Astrocyte of the spinal cord (primary cell): ENCODE measurements around the gene SMYD3.

ENCODE experiments used
- DNase-seq: peaks from one replicate; pipeline ENCODE4 v3.0.0; 2011; ENCODE audit warnings: low read depth, low spot score
- H3K4me3 ChIP-seq: 2 replicates; pipeline ENCODE4 v1.5.1; 2011; ENCODE audit warnings: low read depth, mild to moderate bottlenecking, low read length, moderate library complexity
- in situ Hi-C: cut with HindIII; loops from 2 replicates; pipeline ENCODE4 v1.10.0; 2017; ENCODE audit warnings: low sequenced_read_pairs
- TF ChIP-seq, protein P1 (sequence below): IDR thresholded peaks from 2 replicates; pipeline ENCODE4 v1.5.1; 2012; ENCODE audit warnings: low read depth, mild to moderate bottlenecking, low read length, inconsistent platforms

The SMYD3 gene

GRCh38 chr1:245958016-245958415 is 549.1 kb downstream of the SMYD3 start:
- in situ Hi-C loops, result no loop called here
- no peak for DNase-seq
- no peak overlapping the region for H3K4me3 ChIP-seq
- TF ChIP-seq, protein P1, sequence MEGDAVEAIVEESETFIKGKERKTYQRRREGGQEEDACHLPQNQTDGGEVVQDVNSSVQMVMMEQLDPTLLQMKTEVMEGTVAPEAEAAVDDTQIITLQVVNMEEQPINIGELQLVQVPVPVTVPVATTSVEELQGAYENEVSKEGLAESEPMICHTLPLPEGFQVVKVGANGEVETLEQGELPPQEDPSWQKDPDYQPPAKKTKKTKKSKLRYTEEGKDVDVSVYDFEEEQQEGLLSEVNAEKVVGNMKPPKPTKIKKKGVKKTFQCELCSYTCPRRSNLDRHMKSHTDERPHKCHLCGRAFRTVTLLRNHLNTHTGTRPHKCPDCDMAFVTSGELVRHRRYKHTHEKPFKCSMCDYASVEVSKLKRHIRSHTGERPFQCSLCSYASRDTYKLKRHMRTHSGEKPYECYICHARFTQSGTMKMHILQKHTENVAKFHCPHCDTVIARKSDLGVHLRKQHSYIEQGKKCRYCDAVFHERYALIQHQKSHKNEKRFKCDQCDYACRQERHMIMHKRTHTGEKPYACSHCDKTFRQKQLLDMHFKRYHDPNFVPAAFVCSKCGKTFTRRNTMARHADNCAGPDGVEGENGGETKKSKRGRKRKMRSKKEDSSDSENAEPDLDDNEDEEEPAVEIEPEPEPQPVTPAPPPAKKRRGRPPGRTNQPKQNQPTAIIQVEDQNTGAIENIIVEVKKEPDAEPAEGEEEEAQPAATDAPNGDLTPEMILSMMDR, result no peak

DNA sequence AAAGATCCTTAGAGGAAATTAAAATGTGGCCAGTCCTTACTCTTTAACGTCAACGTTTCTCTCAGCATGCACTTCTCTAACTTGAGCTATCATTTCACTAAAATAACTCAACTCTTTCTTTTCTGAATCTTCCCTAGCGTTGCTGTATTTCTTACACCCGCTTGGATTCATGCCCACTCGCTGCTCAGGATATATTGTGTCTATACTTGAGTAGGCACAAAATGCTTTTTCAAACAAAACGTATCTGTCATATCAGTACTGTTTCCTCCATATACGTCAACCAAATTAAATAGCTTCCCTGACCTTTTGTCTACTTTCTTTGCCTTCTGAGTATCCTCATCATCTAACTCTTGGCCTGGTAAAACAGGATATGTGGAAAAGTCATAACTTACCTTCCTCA is 549.7 kb downstream of the SMYD3 start:
- in situ Hi-C loops, result no loop called here
- TF ChIP-seq, protein P1, result no peak
- no peak for DNase-seq
- no peak overlapping the region for H3K4me3 ChIP-seq

DNA sequence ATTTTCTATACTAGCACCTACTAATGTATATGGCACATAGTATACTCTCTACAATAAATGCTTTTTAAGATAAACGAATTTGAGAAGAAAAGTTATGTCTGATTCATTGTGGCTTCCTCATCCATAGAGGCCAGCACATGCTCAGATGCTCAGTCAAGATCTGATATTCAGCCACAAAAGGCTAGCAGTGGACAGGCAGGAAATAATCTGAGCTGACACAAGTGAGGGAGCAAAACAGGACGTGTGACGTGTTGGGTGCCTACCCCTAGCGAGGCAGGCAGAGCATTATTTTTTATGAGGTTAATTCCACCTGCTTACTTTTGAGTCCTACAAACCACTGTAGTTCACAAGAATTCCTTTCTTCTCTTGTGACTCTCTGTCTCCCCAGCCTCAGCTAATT is 550.9 kb downstream of the SMYD3 start:
- TF ChIP-seq, protein P1, result no peak
- in situ Hi-C loops, result no loop called here
- DNase-seq, result no peak
- no peak overlapping the region for H3K4me3 ChIP-seq

DNA sequence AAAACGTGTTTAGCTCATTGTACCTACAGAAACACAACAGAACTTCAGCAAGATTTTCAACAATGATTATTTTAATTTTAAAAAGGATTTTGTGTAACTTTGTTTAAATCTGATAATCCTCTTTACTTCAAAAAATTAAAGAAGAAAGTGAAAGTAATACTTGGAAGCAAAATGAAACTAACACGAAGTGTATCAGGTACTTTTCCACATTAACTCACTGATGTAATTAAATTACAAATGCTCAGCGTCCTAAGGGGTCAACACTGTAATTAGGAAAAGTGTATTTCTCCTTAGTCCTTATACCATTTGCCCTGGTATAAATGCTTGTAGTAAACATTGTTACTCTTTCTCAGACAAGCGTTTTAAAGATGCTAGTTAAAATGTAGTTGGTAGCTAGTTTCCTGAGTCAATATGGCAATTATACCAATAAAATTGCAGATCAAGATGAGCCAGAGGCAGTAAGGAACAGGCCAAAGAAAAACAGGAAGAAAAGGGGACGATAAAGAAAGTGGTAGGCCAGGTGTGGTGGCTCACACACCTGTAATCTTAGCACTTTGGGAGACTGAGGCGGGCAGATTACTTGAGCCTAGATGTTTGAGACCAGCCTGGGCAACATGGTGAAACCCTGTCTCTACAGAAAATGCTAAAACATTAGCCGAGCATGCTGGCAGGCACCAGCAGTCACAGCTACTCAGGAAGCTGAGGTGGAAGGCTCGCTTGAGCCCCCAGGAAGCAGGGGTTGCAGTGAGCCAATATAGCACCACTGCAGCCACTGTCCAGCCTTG is 553.0 kb downstream of the SMYD3 start:
- in situ Hi-C loops, result no loop called here
- H3K4me3 ChIP-seq, result peak overlapping the region; percentile 13
- DNase-seq, result no peak
- TF ChIP-seq, protein P1, result no peak

DNA sequence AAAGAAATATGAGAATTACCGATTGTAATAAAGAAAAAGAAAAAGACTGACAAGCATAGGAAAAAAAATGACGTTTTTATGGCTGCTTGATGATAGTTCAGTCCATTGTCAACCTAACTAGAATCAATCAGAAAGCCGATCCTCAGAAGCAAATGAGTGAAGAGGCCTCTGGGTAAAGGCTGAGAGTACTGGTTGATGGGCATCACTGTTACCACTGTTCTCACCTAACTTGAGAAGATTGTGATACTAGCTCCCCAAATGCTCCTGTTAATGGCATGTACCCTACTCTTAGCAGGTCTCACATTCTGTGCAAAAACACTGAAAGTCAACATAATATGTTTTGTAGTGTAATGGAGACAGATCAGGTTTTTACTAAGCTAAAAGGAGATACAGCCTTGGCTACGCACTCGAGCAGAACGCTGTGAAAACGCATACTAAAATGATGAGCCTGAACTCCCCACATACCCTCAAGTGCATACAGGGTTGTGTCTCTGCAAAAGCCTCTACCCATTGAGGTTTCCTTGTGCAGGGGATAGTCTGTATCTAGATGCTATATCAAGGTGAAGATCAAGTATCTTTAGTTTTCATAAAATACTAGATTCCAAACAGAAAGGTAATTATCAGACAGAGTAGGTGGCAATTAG is 554.6 kb downstream of the SMYD3 start:
- no peak overlapping the region for H3K4me3 ChIP-seq
- DNase-seq, result no peak
- TF ChIP-seq, protein P1, result no peak
- in situ Hi-C loops, result no loop called here

- no peak for DNase-seq
- in situ Hi-C loops, result no loop called here
- TF ChIP-seq, protein P1, result no peak
- no peak overlapping the region for H3K4me3 ChIP-seq
Measured at GRCh38 chr1:245948786-245949185, 558.3 kb downstream of the SMYD3 start.
